ENCODE measurements around the gene SLC12A7. TPM values are rescaled to one million over a fixed set of nuclear protein-coding genes. Genes with fewer than 3 reads are reported as not detected.
A peak's percentile ranks its signal among the peaks of the same experiment; 100 is the strongest.

The SLC12A7 gene
- total RNA-seq, 4 donors from 2014 or later = 4.6 to 49.8 (median 15.8) TPM

GRCh38 chr5:1125030-1125357 is 13.1 kb upstream of the SLC12A7 start:
- no peak overlapping the region for H3K4me3 ChIP-seq
- no peaks in the 10 kb centered on the region for H3K4me1 ChIP-seq
- H3K27me3 ChIP-seq = no peaks in the 10 kb centered on the region
- peak; percentile 65 to 76 for DNase-seq
- no peaks in the 10 kb centered on the region for H3K9me3 ChIP-seq
- TF ChIP-seq, protein P1, sequence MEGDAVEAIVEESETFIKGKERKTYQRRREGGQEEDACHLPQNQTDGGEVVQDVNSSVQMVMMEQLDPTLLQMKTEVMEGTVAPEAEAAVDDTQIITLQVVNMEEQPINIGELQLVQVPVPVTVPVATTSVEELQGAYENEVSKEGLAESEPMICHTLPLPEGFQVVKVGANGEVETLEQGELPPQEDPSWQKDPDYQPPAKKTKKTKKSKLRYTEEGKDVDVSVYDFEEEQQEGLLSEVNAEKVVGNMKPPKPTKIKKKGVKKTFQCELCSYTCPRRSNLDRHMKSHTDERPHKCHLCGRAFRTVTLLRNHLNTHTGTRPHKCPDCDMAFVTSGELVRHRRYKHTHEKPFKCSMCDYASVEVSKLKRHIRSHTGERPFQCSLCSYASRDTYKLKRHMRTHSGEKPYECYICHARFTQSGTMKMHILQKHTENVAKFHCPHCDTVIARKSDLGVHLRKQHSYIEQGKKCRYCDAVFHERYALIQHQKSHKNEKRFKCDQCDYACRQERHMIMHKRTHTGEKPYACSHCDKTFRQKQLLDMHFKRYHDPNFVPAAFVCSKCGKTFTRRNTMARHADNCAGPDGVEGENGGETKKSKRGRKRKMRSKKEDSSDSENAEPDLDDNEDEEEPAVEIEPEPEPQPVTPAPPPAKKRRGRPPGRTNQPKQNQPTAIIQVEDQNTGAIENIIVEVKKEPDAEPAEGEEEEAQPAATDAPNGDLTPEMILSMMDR (IDR thresholded peaks at IDR 0.05) = no peak
- no peak for TF ChIP-seq POLR2A (IDR thresholded peaks at IDR 0.05)
- peak overlapping the region; percentile 36 to 47 for H3K27ac ChIP-seq
- intact Hi-C loops (cut with DNase I; ENCODE audit: low total_unique reads) = no loop called here
- no peaks in the 10 kb centered on the region for H3K36me3 ChIP-seq

- no peaks in the 10 kb centered on the region for H3K9me3 ChIP-seq
- H3K27me3 ChIP-seq = no peaks in the 10 kb centered on the region
- no peak overlapping the region for H3K4me3 ChIP-seq
- no peak for DNase-seq
- H3K27ac ChIP-seq = peak overlapping the region; percentile 36 to 47
- intact Hi-C loops (cut with DNase I; ENCODE audit: low total_unique reads) = no loop called here
- H3K36me3 ChIP-seq = no peaks in the 10 kb centered on the region
- H3K4me1 ChIP-seq = no peaks in the 10 kb centered on the region
- TF ChIP-seq, protein P1 (IDR thresholded peaks at IDR 0.05) = no peak
- no peak for TF ChIP-seq POLR2A (IDR thresholded peaks at IDR 0.05)
These were observed 12.6 kb upstream of the SLC12A7 start for GRCh38 chr5:1124205-1125029.

- Histone ChIP-seq H3K9me3 (no peaks in the 10 kb centered on the region), H3K27ac (peak overlapping the region; percentile 36 to 47), H3K4me1 (no peaks in the 10 kb centered on the region), H3K36me3 (no peaks in the 10 kb centered on the region), H3K27me3 (no peaks in the 10 kb centered on the region), H3K4me3 (no peak overlapping the region)
- TF ChIP-seq, protein P1 (IDR thresholded peaks at IDR 0.05) = no peak
- no peak for TF ChIP-seq POLR2A (IDR thresholded peaks at IDR 0.05)
- intact Hi-C loops (cut with DNase I; ENCODE audit: low total_unique reads) = no loop called here
- no peak for DNase-seq
These were observed 11.7 kb upstream of the SLC12A7 start for GRCh38 chr5:1123418-1124147.

GRCh38 chr5:1122511-1123294 is 10.8 kb upstream of the SLC12A7 start:
- Histone ChIP-seq H3K4me3 (no peak overlapping the region), H3K27me3 (no peaks in the 10 kb centered on the region), H3K4me1 (no peaks in the 10 kb centered on the region), H3K27ac (no peak overlapping the region), H3K9me3 (no peaks in the 10 kb centered on the region), H3K36me3 (no peaks in the 10 kb centered on the region)
- intact Hi-C loops (cut with DNase I; ENCODE audit: low total_unique reads) = no loop called here
- TF ChIP-seq, protein P1 (IDR thresholded peaks at IDR 0.05) = no peak
- no peak for TF ChIP-seq POLR2A (IDR thresholded peaks at IDR 0.05)
- DNase-seq = no peak
